Epithelial cell of prostate (primary cell): ENCODE results near the gene LPP.

Experiments used
- DNase-seq: peaks from one replicate; pipeline ENCODE4 v3.0.0-alpha.2; 2011; ENCODE audit warnings: low read depth, low spot score
- H3K27ac ChIP-seq: fragments of 450-650 bp; 2 replicates; pipeline ENCODE4 v1.5.1; 2017; ENCODE audit warnings: mild to moderate bottlenecking

Gene LPP

GRCh38 chr3:188214442-188214841, 60.5 kb downstream of the LPP start:
- H3K27ac ChIP-seq, result no peak overlapping the region
- DNase-seq, result no peak

GRCh38 chr3:188215129-188215528, 61.2 kb downstream of the LPP start:
- no peak for DNase-seq
- H3K27ac ChIP-seq, result no peak overlapping the region

GRCh38 chr3:188217011-188217463, 63.1 kb downstream of the LPP start:
- no peak overlapping the region for H3K27ac ChIP-seq
- DNase-seq, result no peak

GRCh38 chr3:188217726-188218125, 63.8 kb downstream of the LPP start:
- no peak overlapping the region for H3K27ac ChIP-seq

GRCh38 chr3:188218603-188219002, 64.6 kb downstream of the LPP start:
- DNase-seq, result no peak

More at GRCh38 chr3:188217726-188218125, 63.8 kb downstream of the LPP start:
- DNase-seq, result no peak

GRCh38 chr3:188219147-188219546, 65.2 kb downstream of the LPP start:
- no peak for DNase-seq
- no peak overlapping the region for H3K27ac ChIP-seq

More at GRCh38 chr3:188218603-188219002, 64.6 kb downstream of the LPP start:
- H3K27ac ChIP-seq, result no peak overlapping the region

- DNase-seq, result no peak
- no peak overlapping the region for H3K27ac ChIP-seq
Measured at GRCh38 chr3:188220097-188220788, 66.3 kb downstream of the LPP start.

GRCh38 chr3:188220988-188221818, 67.2 kb downstream of the LPP start:
- no peak overlapping the region for H3K27ac ChIP-seq
- DNase-seq, result no peak

- no peak for DNase-seq
- H3K27ac ChIP-seq, result no peak overlapping the region
Measured at GRCh38 chr3:188223936-188224335, 70.0 kb downstream of the LPP start.

- no peak for DNase-seq
- H3K27ac ChIP-seq, result no peak overlapping the region
Measured at GRCh38 chr3:188227442-188227841, 73.5 kb downstream of the LPP start.

- H3K27ac ChIP-seq, result no peak overlapping the region
- DNase-seq, result no peak
Measured at GRCh38 chr3:188229177-188229576, 75.2 kb downstream of the LPP start.

GRCh38 chr3:188229726-188230125, 75.8 kb downstream of the LPP start:
- DNase-seq, result no peak
- no peak overlapping the region for H3K27ac ChIP-seq

GRCh38 chr3:188230962-188231361, 77.0 kb downstream of the LPP start:
- H3K27ac ChIP-seq, result no peak overlapping the region
- DNase-seq, result peak; percentile 20

GRCh38 chr3:188231456-188231855, 77.5 kb downstream of the LPP start:
- DNase-seq, result no peak
- no peak overlapping the region for H3K27ac ChIP-seq

- no peak overlapping the region for H3K27ac ChIP-seq
- no peak for DNase-seq
Measured at GRCh38 chr3:188232656-188233055, 78.7 kb downstream of the LPP start.

- no peak overlapping the region for H3K27ac ChIP-seq
- DNase-seq, result no peak
Measured at GRCh38 chr3:188233320-188233719, 79.4 kb downstream of the LPP start.

GRCh38 chr3:188234132-188234531, 80.2 kb downstream of the LPP start:
- DNase-seq, result no peak
- no peak overlapping the region for H3K27ac ChIP-seq

- no peak overlapping the region for H3K27ac ChIP-seq
- DNase-seq, result no peak
Measured at GRCh38 chr3:188236271-188236670, 82.3 kb downstream of the LPP start.

- H3K27ac ChIP-seq, result no peak overlapping the region
- no peak for DNase-seq
Measured at GRCh38 chr3:188239035-188239434, 85.1 kb downstream of the LPP start.

- no peak overlapping the region for H3K27ac ChIP-seq
- DNase-seq, result no peak
Measured at GRCh38 chr3:188239577-188239976, 85.6 kb downstream of the LPP start.

GRCh38 chr3:188240189-188240981, 86.4 kb downstream of the LPP start:
- no peak overlapping the region for H3K27ac ChIP-seq

More at GRCh38 chr3:188240189-188240981, 86.4 kb downstream of the LPP start:
- DNase-seq, result no peak
